K562 (cell line): Measurements from ENCODE around the gene RSPH9. TPM values are rescaled to one million over a fixed set of nuclear protein-coding genes. Genes with fewer than 3 reads are reported as not detected.

Experiments
- BRD4 ChIP-seq: fragments of 200-600 bp; sonication (generic); IDR thresholded peaks from 2 replicates; pipeline ENCODE4 v1.6.1; 2017; ENCODE audit warnings: inconsistent platforms
- CEBPG ChIP-seq, 3 experiments: fragments of 200-800 bp in 1 of 3; sonication (Bioruptor generic) in 1 of 3; sonication (generic) in 1 of 3; formaldehyde crosslinking in 1 of 3; IDR thresholded peaks in 2 of 3; conservative IDR thresholded peaks in 1 of 3; 2 replicates each; pipeline versions ENCODE4 v1.6.1 to v1.8.0; 2016 to 2022; ENCODE audit warnings: missing compliant biosample characterization in 2 of 3, missing genetic modification characterization in 2 of 3, mild to moderate bottlenecking in 1 of 3, missing genetic modification reagents in 1 of 3
- CUX1 ChIP-seq: fragments of 200-800 bp; sonication (Bioruptor generic); IDR thresholded peaks from 2 replicates; pipeline ENCODE4 v1.6.1; 2016; ENCODE audit warnings: missing genetic modification characterization, missing compliant biosample characterization
- FOXJ3 ChIP-seq: sonication (generic); formaldehyde crosslinking; IDR thresholded peaks from 2 replicates; pipeline ENCODE4 v1.4.0; 2020; ENCODE audit warnings: mild to moderate bottlenecking, missing genetic modification reagents
- KDM5B ChIP-seq: fragments of 200-600 bp; sonication (generic); IDR thresholded peaks from 2 replicates; pipeline ENCODE4 v1.6.1; 2012; ENCODE audit warnings: low read depth, mild to moderate bottlenecking, moderate library complexity, low read length, control low read depth, inconsistent platforms; ENCODE audit not compliant: insufficient replicate concordance
- NFATC3 ChIP-seq: fragments of 450-650 bp; IDR thresholded peaks from 2 replicates; pipeline ENCODE4 v1.6.1; 2017; ENCODE audit warnings: mild to moderate bottlenecking
- NR2C2 ChIP-seq, 2 experiments: fragments of 200-800 bp in 1 of 2; sonication (Bioruptor generic) in 1 of 2; sonication (generic) in 1 of 2; formaldehyde crosslinking in 1 of 2; IDR thresholded peaks; 2 replicates each; pipeline versions ENCODE4 v1.6.1 to v1.8.0; 2016 to 2022; ENCODE audit warnings: mild to moderate bottlenecking in 1 of 2, missing compliant biosample characterization in 1 of 2, missing genetic modification characterization in 1 of 2, missing genetic modification reagents in 1 of 2
- SAP30 ChIP-seq: fragments of 200-600 bp; sonication (generic); IDR thresholded peaks from 2 replicates; pipeline ENCODE4 v1.6.1; 2012; ENCODE audit warnings: borderline replicate concordance, low read depth, mild to moderate bottlenecking, moderate library complexity, low read length, control low read depth, inconsistent platforms; ENCODE audit not compliant: insufficient read depth, poor library complexity, severe bottlenecking
- STAG1 ChIP-seq: sonication (generic); formaldehyde crosslinking; IDR thresholded peaks from 2 replicates; pipeline ENCODE4 v1.5.0; 2020; ENCODE audit warnings: missing genetic modification reagents, borderline replicate concordance
- TRIM25 ChIP-seq: fragments of 450-650 bp; IDR thresholded peaks from 2 replicates; pipeline ENCODE4 v1.7.0; 2016; ENCODE audit warnings: borderline replicate concordance
- YBX1 ChIP-seq: fragments of 450-650 bp; IDR thresholded peaks from 2 replicates; pipeline ENCODE4 v1.7.1; 2016; ENCODE audit warnings: mild to moderate bottlenecking
- ZBED1 ChIP-seq: IDR thresholded peaks from 2 replicates; pipeline ENCODE4 v1.6.1; 2014
- ZNF57 ChIP-seq: fragments of 450-650 bp; formaldehyde crosslinking; IDR thresholded peaks from 2 replicates; pipeline ENCODE4 v1.4.0; 2020; ENCODE audit warnings: mild to moderate bottlenecking, moderate library complexity
- ZNF639 ChIP-seq, 2 experiments: fragments of 200-800 bp in 1 of 2; sonication (Bioruptor generic) in 1 of 2; sonication (generic) in 1 of 2; formaldehyde crosslinking in 1 of 2; IDR thresholded peaks in 1 of 2; conservative IDR thresholded peaks in 1 of 2; 2 replicates each; pipeline versions ENCODE4 v1.5.0 to v1.6.1; 2016 to 2020; ENCODE audit warnings: missing compliant biosample characterization in 1 of 2, missing genetic modification characterization in 1 of 2, missing genetic modification reagents in 1 of 2
- polyA plus RNA-seq, 8 experiments: library from polyadenylated mRNA; depleted of rRNA in 4 of 8; stranded (reverse) in 5 of 8; unstranded in 3 of 8; fragments of >200 nt; fragmentation: Nextera tagmentation in 2 of 8; fragmentation: Illumina TruSeq in 1 of 8; extraction: Ambion mirVana in 2 of 8; extraction: Trizol in 1 of 8; gene quantifications; 2 replicates each; pipeline versions ENCODE4 v1.2.1 to v1.2.3, GENCODE V29; 2011 to 2014; ENCODE audit warnings: inconsistent platforms in 1 of 8, missing spikeins in 1 of 8
- total RNA-seq, 7 experiments: library from RNA; depleted of rRNA in 6 of 7; stranded (reverse); fragments of >200 nt in 6 of 7; fragmentation: Illumina TruSeq in 2 of 7; extraction: Trizol in 2 of 7; gene quantifications; 2 replicates each; pipeline versions ENCODE4 v1.2.1 to v1.2.3, GENCODE V29; 2011 to 2021; ENCODE audit warnings: low replicate concordance in 1 of 7

The RSPH9 gene
- total and polyA plus RNA-seq, 9 of the 15 experiments (the other 6 are each of a cell fraction or from before 2014, with no cell fraction given), result 0.05 to 0.60 (median 0.39) TPM; not detected in 6

GRCh38 chr6:43627008-43627825 is 17.6 kb upstream of the RSPH9 start (continued):
- TF ChIP-seq SAP30 (no peak), FOXJ3 (CRISPR knock-in tag) (no peak), ZBED1 (no peak; the same call in 1 of the 2 replicates), STAG1 (CRISPR knock-in tag) (no peak), ZNF639 (CRISPR knock-in tag; conservative IDR thresholded peaks at IDR 0.05 in 1 of 2, IDR thresholded peaks at IDR 0.05 in 1 of 2) (peak in 1 of 2 experiments; percentile 86; a peak in 2 of 4 replicates), NFATC3 (peak; percentile 77; the same call in 1 of the 2 replicates), ZNF57 (CRISPR knock-in tag) (no peak), BRD4 (peak; percentile 96), YBX1 (no peak), CEBPG (CRISPR knock-in tag; IDR thresholded peaks at IDR 0.05) (peak; percentile 100), CEBPG (tag; conservative IDR thresholded peaks at IDR 0.05 in 1 of 2, IDR thresholded peaks at IDR 0.05 in 1 of 2) (peak; percentile 93 to 100), CUX1 (peak; percentile 87), TRIM25 (peak; percentile 21; the same call in 1 of the 2 replicates), NR2C2 (CRISPR knock-in tag; IDR thresholded peaks at IDR 0.05) (no peak; the same call in 1 of the 2 replicates), NR2C2 (tag; IDR thresholded peaks at IDR 0.05) (no peak), KDM5B (peak; percentile 74)
